ENCODE results near the gene MDH2.
"Not testable (repeated sequence)": the region's sequence is repeated elsewhere in the genome, so short reads cannot be mapped to it uniquely, and the experiment has no call there.

The MDH2 gene, protein sequence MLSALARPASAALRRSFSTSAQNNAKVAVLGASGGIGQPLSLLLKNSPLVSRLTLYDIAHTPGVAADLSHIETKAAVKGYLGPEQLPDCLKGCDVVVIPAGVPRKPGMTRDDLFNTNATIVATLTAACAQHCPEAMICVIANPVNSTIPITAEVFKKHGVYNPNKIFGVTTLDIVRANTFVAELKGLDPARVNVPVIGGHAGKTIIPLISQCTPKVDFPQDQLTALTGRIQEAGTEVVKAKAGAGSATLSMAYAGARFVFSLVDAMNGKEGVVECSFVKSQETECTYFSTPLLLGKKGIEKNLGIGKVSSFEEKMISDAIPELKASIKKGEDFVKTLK

DNA sequence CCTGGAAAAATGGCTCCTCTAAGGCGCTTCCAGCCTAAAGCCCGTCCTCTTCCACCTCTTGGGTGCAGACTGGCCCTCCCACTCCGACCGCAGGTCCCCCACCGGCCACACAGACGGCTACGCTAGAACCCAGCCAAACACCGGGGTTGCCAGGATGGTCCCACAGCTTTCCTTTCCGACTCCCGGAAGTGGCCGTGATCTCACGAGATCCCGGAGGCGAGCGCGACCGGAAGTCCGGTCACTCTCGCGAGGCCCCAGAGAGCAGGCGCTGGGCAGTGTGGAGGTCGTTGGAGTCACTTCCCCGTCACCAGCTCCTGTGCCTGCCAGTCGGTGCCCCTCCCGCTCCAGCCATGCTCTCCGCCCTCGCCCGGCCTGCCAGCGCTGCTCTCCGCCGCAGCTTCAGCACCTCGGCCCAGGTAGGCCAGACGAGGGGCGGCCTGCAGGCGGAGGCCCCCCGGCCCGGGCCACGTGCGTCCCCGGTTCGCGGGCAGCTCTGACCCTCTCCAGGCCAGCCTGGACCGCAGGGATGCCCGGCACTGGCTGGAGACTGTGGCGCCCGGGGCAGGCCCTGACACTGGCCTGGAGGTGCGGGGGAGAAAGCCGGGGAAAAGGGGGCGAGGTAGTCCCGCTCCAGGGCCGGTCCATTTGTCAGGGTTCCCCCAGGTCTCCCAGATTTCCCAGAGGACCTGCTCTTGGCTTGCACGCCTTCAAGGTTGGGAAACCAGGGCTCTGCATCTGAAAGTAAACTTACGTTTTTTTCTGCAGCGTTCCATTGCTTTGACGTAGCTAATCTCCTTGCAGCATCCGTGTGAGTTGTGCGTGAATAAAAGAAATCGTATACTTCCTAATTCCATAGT lies at the start of gene MDH2, which contains the start of gene STYXL1:
MDH2 (plus strand) TSS at position 296 of the 857 bp plus-strand sequence; CDS start at position 351, 55 bp downstream.
STYXL1 (minus strand) TSS at position 190 of the 857 bp plus-strand sequence. CDS start 17,477 bp downstream, outside the sequence.
- DNase-seq, result peak; percentile 97

DNA sequence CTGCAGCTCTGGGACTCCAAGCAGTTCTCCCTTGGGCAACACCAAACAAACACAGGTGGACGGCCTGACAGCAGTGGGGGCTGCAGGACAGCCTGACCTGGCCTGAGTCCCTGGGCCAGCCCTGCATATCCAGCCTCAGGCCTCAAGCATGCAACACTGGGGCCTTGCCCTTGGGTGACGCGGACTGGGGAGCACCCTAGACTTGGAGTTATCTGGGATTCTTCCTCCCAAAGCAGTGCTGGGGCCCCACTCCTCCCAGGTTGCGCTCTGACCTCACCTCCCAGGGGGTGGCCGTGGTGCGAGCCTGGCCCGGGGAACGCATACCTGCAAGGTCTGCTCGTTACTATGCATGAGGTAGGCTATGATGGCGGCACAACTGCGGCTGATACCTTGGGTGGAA lies 47.3 kb upstream of the MDH2 start:
- no peak for DNase-seq

DNA sequence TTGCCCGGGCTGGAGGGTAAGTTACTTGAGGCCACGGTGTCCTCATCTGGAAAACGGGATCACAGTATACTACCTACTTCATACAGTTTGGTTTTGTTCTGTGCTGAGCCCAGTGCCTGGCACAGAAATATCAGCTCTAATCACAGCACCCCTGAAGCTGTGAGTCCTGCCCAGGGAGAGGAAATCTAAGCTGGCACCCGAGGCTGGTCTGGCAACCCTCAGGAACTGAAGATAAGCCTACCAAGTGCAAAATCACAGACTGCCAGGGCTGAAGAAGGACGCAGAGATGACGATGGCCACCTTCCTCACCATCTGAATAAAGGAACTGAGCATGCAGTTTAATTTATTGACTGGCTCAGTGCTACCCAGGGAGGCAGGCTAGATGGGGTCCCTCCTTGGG lies 45.8 kb upstream of the MDH2 start:
- no peak for DNase-seq

DNA sequence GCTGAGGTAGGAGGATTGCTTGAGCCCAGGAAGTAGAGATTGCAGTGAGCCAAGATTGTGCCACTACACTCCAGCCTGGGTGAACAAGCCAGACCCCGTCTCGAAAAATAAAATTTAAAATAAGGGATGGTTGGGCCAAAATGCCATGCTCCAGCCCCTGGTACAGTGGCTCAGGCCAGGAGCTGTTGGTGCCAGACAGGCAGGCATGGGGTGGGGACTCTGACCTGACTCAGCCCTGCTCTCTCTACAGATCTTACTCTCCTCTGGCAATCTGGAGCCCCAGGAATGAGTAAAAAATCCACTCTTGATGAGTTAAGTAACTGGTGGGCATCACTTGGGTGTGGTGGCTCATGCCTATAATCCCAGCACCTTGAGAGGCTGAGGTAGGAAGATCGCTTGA lies 45.1 kb upstream of the MDH2 start:
- DNase-seq, result no peak

DNA sequence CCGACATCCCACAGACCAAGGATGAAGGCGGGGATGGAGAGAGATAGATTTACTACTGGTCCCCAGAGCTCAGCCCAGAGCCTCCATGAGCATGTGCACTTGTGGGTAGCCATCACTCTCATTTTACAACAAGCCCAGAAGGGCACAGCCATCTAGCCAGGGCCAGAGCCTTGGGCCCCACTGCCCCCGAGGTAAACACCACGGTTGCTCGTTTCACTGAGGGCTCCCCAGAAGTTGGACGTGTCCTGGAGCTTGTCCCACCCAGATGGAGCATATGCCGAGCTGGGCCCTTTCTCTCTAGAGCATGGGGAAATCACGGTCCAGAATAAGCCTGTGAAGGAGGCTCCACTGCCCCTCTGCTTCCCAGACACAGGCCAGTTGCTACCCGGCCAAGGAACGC lies 44.6 kb upstream of the MDH2 start:
- DNase-seq, result no peak

DNA sequence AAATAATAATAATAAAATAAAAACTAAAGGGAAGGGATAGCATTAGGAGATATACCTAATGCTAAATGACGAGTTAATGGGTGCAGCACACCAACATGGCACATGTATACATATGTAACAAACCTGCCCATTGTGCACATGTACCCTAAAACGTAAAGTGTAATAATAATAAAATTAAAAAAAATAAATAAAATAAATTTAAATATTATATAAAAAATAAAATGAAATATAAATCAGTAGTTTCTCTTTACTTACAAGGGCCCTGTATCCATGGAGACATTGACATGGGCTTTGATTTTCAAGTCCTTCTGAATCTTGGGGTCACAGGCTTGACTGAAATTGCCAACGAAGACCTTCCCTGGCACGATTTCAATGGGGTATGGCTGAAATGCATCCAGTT lies 42.9 kb upstream of the MDH2 start:
- not testable (repeated sequence) for DNase-seq

DNA sequence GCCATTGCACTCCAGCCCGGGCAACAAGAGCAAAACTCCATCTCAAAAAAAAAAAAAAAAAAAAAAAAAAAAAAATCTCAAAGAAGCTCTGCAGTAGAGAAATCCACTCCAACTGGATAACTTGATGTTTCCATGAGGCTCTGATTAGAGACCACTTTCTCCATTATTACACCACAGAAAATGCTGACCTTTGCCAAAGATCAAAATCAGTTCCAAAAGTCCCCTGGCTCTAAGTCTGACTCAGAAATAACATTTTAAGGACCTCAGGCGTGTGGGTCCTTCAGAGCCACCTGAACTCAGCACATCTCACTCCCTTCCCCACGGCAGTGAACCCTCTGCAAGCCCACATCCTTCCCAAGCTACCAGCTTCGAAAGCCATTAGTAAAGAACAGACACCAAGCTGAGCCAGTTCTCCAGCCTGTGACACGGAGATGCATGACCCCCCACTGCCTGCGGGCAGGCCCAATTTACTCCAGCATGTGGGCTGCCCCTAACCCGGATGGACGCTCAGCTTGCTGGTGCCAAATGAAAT lies 39.7 kb upstream of the MDH2 start:
- peak; percentile 63 for DNase-seq

DNA sequence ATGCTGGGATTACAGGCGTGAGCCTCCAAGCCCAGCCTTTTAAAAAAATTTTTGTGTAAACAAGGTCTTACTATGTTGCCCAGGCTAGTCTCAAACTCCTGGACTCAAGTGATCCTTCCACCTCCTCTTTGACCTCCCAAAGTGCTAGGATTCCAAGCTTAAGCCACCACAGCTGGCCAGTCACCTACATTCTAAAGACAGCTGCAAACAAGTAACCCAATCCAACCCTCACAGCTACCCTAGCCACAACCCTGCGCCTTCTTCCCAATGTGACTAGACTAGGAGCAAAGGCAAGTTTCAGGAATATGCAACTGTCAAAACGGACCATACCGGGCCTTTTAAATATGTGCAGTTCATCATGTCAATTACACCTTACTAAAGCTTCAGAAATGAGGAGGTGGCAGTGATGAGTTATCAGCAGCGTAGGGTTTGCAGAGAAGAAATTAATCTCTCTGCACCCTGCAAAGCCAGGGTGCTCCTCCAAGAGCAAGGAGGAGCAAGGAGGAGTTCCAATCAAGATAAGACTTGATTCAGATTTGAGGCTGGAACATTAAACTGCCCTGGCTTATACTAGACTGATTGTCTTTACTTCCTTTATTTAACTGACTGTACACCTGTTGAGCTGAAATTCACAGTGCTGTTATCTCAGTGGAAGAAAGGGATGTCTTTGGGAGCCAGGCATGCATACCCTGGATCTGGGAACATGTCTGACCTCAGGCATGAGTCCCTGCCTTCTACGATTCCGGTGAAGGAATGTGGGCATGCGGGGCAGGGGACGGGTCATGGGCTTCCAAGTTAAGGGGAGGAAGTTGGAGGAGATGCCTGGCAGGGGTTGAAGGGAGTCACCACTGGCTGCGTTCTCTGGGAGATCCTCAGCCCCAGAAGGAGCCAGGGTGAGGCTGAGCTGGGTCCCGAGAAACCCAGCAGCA lies 38.0 kb upstream of the MDH2 start:
- no peak for DNase-seq

DNA sequence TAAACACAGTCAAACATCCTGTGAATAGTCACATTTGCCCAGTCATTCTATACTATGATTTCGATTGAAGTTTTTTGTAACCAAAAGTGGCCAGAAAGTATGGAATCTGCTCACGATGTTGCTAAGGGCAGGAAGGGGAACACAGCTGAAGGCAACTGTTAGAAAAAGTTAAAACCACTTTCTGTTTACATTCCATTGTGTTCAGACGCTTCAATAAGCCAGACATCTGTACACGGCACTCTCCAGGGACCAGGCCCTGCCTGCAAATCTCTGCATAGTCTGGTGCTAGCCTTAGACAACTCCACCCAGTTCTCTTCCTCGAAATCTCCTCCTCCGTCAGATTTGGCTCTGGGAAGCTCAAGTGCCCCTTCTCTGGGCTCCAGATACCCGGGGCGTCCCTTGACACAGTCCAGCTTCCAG lies 36.5 kb upstream of the MDH2 start:
- no peak for DNase-seq

DNA sequence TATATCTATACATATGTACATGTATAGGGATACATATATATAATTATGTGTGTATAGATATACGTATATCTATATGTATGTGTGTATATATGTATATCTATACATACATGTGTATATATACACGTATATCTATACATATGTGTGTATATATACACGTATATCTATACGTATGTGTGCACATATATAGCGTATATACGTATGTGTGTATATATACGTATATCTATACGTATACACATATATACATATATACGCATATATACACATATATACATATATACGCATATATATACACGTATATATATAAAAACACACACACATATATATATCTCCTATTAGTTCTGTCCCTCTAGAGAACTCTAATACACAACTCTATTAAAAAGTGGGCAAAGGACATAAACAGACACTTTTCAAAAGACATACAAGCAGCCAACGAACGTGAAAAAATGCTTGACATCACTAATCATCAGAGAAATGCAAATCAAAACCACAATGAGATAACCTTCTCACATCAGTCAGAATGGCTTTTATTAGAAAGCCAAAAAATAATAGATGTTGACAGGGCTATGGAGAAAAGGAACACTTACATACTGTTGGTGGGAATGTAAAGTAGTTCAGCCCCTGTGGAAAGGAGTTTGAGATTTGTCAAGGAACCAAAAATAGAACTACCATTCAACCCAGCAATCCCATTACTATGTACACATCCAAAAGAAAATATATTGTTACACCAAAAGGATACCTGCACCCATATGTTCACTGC lies 31.5 kb upstream of the MDH2 start:
- DNase-seq, result no peak

DNA sequence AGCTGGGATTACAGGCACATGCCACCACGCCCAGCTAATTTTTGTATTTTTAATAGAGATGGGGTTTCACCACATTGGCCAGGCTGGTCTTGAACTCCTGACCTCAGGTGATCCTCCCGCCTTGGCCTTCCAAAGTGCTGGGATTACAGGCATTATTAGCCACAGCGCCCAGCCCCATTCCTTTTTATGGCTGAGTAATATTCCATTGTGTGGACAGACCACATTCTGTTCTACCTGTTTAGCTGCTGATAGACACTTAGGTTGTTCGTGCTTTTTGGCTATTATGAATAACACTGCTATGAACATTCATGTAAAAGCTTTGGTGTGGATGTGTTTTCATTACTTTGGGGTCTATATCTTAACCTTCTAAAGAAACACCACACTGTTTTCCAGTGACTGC lies 29.4 kb upstream of the MDH2 start:
- DNase-seq, result not testable (repeated sequence)

DNA sequence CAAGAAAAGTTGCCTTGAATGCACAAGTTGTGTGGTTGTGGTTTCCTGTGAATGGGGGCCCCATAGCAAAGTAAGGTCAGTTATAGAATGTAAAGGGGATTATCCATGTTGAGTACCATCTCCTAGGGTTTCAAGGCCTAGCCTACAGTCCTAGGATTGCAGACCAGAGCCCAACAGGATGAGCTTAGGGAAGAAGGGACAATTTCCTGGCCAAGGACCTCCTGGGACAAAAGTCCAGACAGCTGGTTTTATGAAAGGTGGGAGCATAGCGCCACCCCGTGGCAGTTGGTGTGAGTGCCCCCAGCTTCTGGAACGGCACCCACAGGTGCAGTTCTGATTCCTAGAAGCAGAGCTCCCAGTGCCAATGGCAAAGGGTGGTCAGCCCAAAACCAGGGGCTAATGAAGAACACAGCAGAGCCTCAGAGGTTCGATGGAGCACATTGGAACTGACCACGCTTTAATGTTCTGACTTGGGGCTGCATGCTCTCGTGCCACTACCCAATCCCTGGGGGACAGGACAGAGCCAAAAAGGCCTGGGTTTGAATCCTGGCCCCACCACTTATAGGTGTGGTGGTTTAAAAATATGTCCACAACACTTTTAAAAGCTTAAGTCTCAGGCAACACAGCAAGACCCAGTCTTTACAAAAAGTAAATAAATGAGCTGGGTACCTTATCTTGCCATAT lies 27.7 kb upstream of the MDH2 start:
- DNase-seq, result peak; percentile 74

DNA sequence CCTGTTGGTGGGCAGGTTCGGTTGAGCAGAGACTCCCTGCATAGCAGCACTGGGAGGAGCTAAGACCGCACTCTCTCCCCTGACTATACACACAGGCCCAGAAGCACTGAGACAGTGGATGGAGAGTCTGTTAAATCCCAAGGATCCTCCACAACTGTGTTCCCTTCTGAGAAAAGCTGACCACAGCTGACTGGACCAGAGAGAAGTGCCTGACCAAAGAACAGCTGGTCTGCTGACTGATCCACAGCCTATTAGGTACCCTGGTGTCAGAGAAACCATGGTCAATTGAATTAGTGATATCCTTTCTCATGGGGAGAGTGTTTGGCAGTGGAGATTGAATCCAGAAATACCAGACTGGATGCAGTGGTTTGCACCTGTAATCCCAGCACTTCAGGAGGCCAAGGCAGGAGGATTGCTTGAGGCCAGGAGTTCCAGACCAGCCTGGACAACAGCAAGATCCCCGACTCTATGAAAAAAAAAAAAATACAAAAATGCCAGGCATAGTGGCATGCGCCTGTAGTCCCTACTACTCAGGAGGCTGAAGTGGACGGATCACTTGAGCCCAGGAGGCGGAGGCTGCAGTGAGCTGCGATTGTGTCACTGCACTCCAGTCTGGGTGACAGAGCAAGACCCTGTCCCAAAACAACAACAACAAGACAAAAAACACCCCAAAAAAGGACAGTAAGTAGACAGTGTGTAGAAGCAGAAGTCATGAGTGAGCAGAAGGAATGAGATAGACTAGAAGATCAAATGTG lies 25.7 kb upstream of the MDH2 start:
- DNase-seq, result no peak

DNA sequence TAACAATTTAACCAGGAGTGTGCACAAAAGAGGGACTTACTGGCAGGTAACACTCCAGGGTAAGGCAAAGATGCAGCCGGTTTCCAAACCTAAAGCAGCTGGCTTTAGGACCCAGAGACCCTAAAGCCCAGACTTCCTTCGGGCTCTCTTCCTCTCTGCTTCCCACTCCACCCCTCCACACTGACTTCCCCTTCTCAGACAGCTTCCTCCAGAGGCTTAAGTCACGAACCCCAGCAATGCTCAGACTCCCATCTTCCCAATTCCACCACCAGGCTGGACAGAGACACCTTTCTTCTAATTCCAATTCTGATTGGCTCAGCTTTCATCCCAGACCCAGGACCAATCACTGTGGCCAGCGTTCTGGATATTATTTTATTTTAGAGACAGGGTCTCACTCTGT lies 24.9 kb upstream of the MDH2 start:
- no peak for DNase-seq

DNA sequence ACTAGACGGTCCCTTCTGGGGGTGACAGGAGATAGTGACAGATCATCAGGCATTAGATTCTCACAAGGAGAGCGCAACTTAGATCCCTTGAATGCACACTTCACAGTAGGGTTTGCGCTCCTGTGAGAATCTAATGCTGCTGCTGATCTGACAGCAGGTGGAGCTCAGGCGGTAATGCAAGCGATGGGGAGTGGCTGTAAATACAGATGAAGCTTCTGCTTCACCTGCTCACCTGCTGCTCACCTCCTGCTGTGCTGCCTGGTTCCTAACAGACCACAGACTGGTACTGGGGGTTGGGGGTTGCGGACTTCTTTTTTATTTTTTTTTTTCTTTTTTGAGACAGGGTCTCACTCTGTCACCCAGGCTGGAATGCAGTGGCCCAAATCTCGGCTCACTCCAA lies 18.2 kb upstream of the MDH2 start:
- DNase-seq, result not testable (repeated sequence)

DNA sequence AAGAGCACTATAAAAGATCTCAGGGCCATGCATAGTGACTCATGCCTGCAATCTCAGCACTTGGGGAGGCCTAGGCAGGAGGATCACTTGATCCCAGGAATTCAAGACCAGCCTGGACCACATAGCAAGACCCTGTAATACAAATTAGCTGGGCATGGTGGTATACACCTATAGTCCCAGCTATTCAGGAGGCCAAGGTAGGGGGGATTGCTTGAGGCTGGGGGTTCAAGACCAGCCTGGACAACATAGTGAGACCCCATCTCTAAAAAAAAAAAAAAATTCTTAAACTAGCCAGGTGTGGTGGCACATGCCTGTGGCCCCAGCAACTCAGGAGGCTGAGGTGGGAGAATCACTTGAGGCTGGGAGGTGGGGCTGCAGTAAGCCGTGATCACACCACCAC lies 15.9 kb upstream of the MDH2 start:
- DNase-seq, result no peak

DNA sequence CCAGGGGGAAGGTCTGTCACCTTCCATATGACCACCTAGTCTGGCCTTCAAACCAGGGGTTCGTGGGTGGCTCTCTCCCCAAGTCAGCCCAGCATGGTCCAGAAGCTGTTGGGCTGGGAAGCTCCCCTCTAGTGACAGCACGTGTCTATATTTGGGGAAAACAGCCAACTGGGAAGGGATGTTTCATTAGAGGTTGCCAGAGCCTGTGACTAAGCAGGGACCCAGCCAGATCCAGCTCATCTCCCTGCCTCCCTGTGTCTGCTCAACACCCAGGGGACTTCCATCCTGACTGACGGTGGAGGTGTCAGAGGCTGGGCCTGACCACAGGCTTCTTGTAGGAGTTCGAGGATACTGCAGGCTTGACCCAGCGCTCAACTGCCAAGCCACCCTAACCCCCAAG lies 10.6 kb upstream of the MDH2 start:
- no peak for DNase-seq

DNA sequence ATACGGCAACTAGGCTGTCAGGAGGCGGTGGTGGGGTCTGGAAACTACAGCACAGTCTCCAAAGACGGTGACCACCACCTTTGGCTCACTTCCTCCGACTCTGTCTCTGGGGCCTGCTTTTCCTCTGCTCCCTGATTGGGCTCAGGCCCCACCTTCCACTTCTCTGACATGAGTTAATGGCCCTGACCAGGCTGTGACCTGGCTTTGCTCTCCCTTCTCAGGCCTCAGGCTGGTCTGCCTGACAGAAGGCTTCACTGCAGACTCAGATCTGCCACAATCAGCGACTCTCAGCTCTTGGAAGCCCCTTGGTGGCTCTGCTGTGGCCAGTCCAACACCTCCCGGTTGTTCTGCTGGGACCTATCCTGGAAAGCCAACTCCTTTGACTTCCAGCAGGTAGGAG lies 7.8 kb upstream of the MDH2 start:
- DNase-seq, result no peak

DNA sequence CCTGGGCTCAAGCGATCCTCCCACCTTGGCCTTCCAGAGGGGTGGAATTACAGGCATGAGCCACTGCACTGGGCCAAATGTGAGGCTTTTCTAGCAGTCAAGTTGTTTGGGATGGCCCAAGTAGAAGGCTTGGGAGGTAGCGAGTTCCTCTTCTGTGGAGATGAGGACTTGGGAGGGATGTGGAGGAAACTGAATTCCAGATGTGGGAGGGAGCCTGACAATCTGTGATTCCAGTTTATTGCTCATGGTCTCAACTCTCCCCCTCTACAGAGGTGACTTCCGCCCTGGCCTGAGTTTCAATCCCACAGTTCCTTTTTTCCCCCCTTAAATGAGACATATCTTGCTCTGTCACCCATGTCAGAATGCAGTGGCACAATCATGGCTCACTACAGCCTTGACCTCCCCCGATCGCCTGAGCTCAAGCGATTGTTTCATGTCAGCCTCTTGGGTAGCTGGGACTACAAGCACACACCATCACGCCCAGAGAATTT lies 3.5 kb upstream of the MDH2 start:
- no peak for DNase-seq

DNA sequence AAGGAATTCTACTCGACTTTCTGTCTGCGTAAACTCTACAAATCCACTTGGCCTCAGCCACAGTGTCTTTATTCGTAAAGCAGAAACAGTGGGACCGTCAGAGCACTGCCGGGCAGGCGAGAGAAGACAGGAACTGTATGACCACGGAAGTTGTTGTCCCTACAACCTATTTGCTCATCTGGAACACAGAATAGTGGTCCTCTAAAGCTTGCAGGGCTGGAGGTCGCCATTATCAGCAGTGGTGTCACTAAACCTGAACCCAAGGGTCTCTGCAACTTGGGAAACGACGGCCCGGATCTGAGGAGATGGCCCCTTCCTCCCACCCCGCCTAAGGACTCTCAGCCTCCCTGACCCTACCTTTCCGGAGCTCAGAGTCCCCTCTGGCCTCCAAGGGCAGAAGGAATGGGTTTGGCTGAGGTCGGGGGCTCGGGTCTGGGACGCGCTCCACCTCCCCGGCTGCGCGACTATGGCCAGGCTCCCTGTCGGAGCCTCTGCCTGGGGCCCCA lies 548 bp upstream of the MDH2 start:
- no peak for DNase-seq

All from activated CD4-positive, alpha-beta T cell treated with anti-CD3 and anti-CD28 coated beads, Interleukin-10, Interleukin-2, amounts not matched to agents 100 ng/mL and 50 ng/mL, durations not matched to agents 16 hours and 8 hours (primary cell).